Skin epidermis (tissue), 12 donors: Measurements from ENCODE around the gene DDX39A.
"Not testable (repeated sequence)": the region's sequence is repeated elsewhere in the genome, so short reads cannot be mapped to it uniquely, and the experiment has no call there.

Experiments
- H3K27ac ChIP-seq, 21 experiments: fragments of 200-600 bp; sonication (generic) in 11 of 21; one replicate each; pipeline ENCODE4 v1.5.0; 2020; ENCODE audit warnings: mild to moderate bottlenecking in 3 of 21, inconsistent platforms in 2 of 21, moderate library complexity in 2 of 21
- H3K4me3 ChIP-seq, 7 experiments: fragments of 200-600 bp; sonication (generic) in 2 of 7; one replicate each; pipeline ENCODE4 v1.5.0; 2020; ENCODE audit warnings: inconsistent platforms in 2 of 7, mild to moderate bottlenecking in 2 of 7, moderate library complexity in 1 of 7

DDX39A gene

GRCh38 chr19:14370940-14371280, 48.2 kb downstream of the DDX39A start:
- H3K27ac ChIP-seq = peak overlapping the region in 17 of 21 experiments; percentile 6 to 94 (median 77)
- H3K4me3 ChIP-seq = no peak overlapping the region

DNA sequence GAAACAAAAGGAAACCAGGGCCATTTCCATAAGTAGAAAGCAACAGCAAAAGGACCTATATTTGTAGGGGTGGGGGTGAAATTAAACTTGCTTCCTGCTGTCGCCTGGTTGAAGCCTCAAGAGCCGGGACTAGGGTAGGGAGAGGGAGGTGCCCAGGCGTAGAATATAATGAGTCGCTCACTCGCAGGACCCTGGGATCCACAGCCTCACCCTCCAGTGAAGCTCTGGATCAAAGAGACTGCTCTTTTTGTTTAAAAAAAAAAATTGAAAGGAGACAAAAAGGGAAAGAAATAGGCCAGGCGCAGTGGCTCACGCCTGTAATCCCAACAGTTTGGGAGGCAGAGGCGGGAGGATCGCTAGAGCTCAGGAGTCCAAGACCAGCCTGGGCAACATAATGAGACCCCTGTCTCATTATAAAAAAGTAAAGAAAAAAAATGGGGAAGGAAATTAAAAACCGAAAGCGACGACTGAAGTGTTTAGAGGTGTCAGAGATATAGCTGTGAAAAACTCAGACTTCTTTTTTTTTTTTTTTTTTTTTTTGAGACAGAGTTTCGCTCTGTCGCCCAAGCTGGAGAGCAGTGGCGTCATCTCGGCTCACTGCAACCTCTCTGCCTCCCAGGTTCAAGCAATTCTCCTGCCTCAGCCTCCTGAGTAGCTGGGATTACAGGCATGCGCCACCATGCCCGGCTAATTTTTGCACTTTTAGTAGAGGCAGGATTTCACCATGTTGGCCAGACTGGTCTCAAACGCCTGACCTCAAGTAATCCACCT, 48.8 kb downstream of the DDX39A start:
- peak overlapping the region in 1 of 7 experiments; percentile 15 for H3K4me3 ChIP-seq
- peak overlapping the region; percentile 30 to 94 (median 78) for H3K27ac ChIP-seq

- Histone ChIP-seq H3K4me3 (no peak overlapping the region), H3K27ac (peak overlapping the region in 20 of 21 experiments; percentile 35 to 94 (median 78))
Measured at GRCh38 chr19:14369399-14370168, 49.6 kb downstream of the DDX39A start.

- Histone ChIP-seq H3K27ac (peak overlapping the region in 16 of 21 experiments; percentile 1 to 94 (median 69)), H3K4me3 (no peak overlapping the region)
Measured at GRCh38 chr19:14368011-14368513, 51.1 kb downstream of the DDX39A start.

GRCh38 chr19:14367016-14367415, 52.1 kb downstream of the DDX39A start:
- H3K4me3 ChIP-seq = no peak overlapping the region
- peak overlapping the region in 11 of 21 experiments; percentile 1 to 94 (median 63) for H3K27ac ChIP-seq

GRCh38 chr19:14366529-14366928, 52.6 kb downstream of the DDX39A start:
- H3K4me3 ChIP-seq = no peak overlapping the region

DNA sequence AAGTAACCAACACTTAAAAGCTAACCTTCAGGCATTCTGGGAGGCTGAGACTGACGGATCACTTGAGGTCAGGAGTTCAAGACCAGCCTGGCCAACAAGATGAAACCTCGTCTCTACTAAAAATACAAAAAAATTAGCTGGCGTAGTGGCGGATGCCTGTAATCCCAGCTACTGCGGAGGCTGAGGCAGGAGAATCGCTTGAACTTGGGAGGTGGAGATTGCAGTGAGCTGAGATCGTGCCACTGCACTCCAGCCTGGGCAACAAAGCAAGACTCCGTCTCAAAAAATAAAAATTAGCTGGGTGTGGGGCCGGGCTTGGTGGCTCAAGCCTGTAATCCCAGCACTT, 55.1 kb downstream of the DDX39A start:
- H3K4me3 ChIP-seq = not testable (repeated sequence)
- H3K27ac ChIP-seq = peak overlapping the region in 15 of 21 experiments; percentile 44 to 87 (median 75)

More at GRCh38 chr19:14366529-14366928, 52.6 kb downstream of the DDX39A start:
- peak overlapping the region in 7 of 21 experiments; percentile 26 to 91 (median 58) for H3K27ac ChIP-seq

GRCh38 chr19:14363183-14364097, 55.7 kb downstream of the DDX39A start:
- H3K27ac ChIP-seq = peak overlapping the region in 20 of 21 experiments; percentile 32 to 87 (median 72)

DNA sequence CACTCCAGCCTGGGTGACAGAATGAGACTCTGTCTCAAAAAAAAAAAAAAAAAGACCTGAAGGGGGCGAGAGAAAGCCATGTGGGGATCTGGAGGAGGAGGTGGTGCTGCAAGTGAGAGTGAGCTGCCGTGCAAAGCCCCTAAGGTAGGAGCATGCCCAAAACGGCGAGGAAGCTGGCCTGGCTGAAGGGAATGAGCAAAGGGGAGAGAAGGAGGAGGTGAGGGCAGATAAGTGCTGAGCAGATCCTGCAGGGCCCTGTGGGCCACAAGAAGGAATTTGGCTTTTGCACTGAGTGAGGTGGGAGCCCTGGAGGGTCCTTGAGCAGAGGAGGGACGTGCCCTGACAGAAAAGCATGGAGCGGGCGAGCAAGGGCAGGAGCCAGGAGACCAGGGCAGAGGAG, 57.3 kb downstream of the DDX39A start:
- Histone ChIP-seq H3K27ac (peak overlapping the region in 2 of 21 experiments; percentile 22 to 23), H3K4me3 (no peak overlapping the region)

More at GRCh38 chr19:14363183-14364097, 55.7 kb downstream of the DDX39A start:
- H3K4me3 ChIP-seq = peak overlapping the region; percentile 6 to 33 (median 18)
